Upper lobe of left lung (tissue), 6 donors: ENCODE data around the gene CPEB1. TPM values are rescaled to one million over a fixed set of nuclear protein-coding genes. Genes with fewer than 3 reads are reported as not detected.
A peak's percentile ranks its signal among the peaks of the same experiment; 100 is the strongest.

Experiments
- ATAC-seq, 2 donors: fragments of 200-7000 bp; cut with Tn5 transposase; one replicate each; pipeline ENCODE4 v1.9.1; 2022; ENCODE audit warnings: mild to moderate bottlenecking in 2 of 2, moderate library complexity in 2 of 2; ENCODE audit not compliant: low FRiP score in 2 of 2
- DNase-seq, 2 donors: peaks; one replicate each; pipeline ENCODE4 v3.0.0-alpha.2; 2019 to 2020
- H3K27ac ChIP-seq, 4 donors: fragments of 200-600 bp; sonication (generic); one replicate each; pipeline ENCODE4 v1.5.1; 2016 to 2019
- H3K27me3 ChIP-seq, 4 donors: fragments of 200-600 bp; sonication (generic); one replicate each; pipeline ENCODE4 v1.5.1; 2017 to 2019
- H3K36me3 ChIP-seq, 4 donors: fragments of 200-600 bp; sonication (generic); one replicate each; pipeline ENCODE4 v1.5.1; 2016 to 2019
- H3K4me1 ChIP-seq, 4 donors: fragments of 200-600 bp; sonication (generic); one replicate each; pipeline ENCODE4 v1.5.1; 2018 to 2019
- H3K4me3 ChIP-seq, 4 donors: fragments of 200-600 bp; sonication (generic); one replicate each; pipeline ENCODE4 v1.5.1; 2017 to 2019; ENCODE audit warnings: mild to moderate bottlenecking in 2 of 4, moderate library complexity in 1 of 4
- H3K9me3 ChIP-seq, 4 donors: fragments of 200-600 bp; sonication (generic); one replicate each; pipeline ENCODE4 v1.5.1; 2018 to 2019
- EP300 ChIP-seq, 4 donors: sonication (generic); formaldehyde crosslinking; IDR thresholded peaks; one replicate each; pipeline ENCODE4 v1.5.1; 2017; ENCODE audit warnings: antibody characterized with exemption in 4 of 4, control low read depth in 2 of 4
- POLR2A ChIP-seq, 4 donors: fragments of 450-650 bp; IDR thresholded peaks; one replicate each; pipeline ENCODE4 v1.5.1; 2016 to 2017; ENCODE audit warnings: antibody characterized with exemption in 4 of 4, mild to moderate bottlenecking in 2 of 4
- POLR2AphosphoS5 ChIP-seq, 2 donors: sonication (generic); formaldehyde crosslinking; IDR thresholded peaks; one replicate each; pipeline ENCODE4 v1.5.1; 2017; ENCODE audit warnings: antibody characterized with exemption in 2 of 2
- WGBS, 2 donors: methylation state at CpG; one replicate each; pipeline ENCODE4 v1.1.5; 2017 to 2018; 5-methylcytosine and 5-hydroxymethylcytosine counted together
- total RNA-seq, 6 donors: library from RNA; depleted of rRNA in 4 of 6; stranded (reverse); fragments of >200 nt in 4 of 6; gene quantifications; one replicate each; pipeline versions ENCODE4 v1.1.0 to v1.2.1, GENCODE V29; 2016 to 2021
- TF ChIP-seq, protein P1 (sequence below), 6 experiments: fragments of 450-650 bp in 4 of 6; fragments of 200-600 bp in 2 of 6; sonication (generic) in 2 of 6; IDR thresholded peaks; one replicate each; pipeline ENCODE4 v1.5.1; 2016 to 2019; ENCODE audit warnings: antibody characterized with exemption in 6 of 6
- donor health status: DM: no; HTN: no; CAD: no; lungs with moderate emphysema.
- donor health status: DM: no; HTN: yes; CAD: no; lungs with severe emphysema.

Gene CPEB1
- total RNA-seq, 6 donors from 2014 or later = 0.76 to 3.4 (median 1.7) TPM

DNA sequence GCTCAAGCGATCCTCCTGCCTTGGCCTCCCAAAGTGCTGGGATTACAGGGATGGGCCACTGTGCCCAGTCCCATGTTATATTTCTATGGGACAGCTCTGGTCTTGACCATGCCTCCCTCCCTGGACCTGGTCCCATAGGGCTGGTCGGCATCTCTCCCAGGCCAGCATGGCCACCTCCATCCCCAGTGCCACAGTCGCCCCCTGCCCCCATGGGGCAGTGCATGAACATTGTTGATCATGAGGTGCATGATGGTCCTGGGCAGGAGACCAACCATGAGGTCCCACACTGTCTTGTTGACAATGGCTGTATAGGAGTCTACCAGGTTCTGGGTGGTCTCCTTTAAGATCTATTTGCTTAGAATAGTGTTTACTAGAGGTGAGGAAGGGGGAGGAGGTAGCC lies 113.4 kb downstream of the CPEB1 start:
- Histone ChIP-seq H3K27me3 (no peaks in the 10 kb centered on the region), H3K4me3 (no peak overlapping the region), H3K27ac (no peak overlapping the region), H3K4me1 (peaks cover 12 to 28% (median 20%) of the 10 kb centered on the region in 4 donors), H3K36me3 (peaks cover 22 to 61% (median 41%) of the 10 kb centered on the region in 4 donors), H3K9me3 (no peaks in the 10 kb centered on the region)
- WGBS, 2 donors = 85 to 89% methylated on average over 3 of the region's 3 CpGs
- peak; percentile 2 to 28 for DNase-seq
- ATAC-seq = no peak
- TF ChIP-seq EP300 (IDR thresholded peaks at IDR 0.05) (no peak), POLR2AphosphoS5 (IDR thresholded peaks at IDR 0.05) (no peak), POLR2A (IDR thresholded peaks at IDR 0.05) (no peak)
- TF ChIP-seq, protein P1, sequence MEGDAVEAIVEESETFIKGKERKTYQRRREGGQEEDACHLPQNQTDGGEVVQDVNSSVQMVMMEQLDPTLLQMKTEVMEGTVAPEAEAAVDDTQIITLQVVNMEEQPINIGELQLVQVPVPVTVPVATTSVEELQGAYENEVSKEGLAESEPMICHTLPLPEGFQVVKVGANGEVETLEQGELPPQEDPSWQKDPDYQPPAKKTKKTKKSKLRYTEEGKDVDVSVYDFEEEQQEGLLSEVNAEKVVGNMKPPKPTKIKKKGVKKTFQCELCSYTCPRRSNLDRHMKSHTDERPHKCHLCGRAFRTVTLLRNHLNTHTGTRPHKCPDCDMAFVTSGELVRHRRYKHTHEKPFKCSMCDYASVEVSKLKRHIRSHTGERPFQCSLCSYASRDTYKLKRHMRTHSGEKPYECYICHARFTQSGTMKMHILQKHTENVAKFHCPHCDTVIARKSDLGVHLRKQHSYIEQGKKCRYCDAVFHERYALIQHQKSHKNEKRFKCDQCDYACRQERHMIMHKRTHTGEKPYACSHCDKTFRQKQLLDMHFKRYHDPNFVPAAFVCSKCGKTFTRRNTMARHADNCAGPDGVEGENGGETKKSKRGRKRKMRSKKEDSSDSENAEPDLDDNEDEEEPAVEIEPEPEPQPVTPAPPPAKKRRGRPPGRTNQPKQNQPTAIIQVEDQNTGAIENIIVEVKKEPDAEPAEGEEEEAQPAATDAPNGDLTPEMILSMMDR (IDR thresholded peaks at IDR 0.05) = no peak

DNA sequence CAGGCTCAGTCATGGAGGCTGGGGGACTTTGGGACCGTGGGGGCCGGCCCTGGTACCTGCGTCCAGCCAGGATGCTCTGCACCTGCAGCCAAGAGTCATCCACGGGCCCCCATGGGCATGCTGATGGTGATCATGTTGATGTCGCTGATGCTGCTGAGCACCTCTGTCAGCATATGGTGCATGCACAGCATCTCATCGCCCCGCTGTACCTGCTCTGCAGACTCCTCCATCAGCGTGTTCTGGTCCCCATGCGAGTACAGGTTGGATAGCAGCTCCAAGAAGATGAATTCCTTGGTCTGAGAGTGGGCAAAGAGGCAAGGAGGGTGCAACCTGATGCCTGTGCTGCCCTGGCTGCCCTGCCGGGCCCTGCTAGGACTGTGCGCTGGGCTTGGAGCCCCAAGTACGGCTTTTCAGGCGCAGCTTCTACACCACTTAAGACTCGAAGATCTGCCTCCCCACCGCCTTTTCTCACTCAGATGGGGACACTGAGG lies 114.1 kb downstream of the CPEB1 start:
- DNase-seq = peak; percentile 12 to 63
- Histone ChIP-seq H3K27ac (no peak overlapping the region), H3K27me3 (no peaks in the 10 kb centered on the region), H3K4me1 (peaks cover 6 to 21% (median 13%) of the 10 kb centered on the region in 4 donors), H3K4me3 (no peak overlapping the region), H3K9me3 (no peaks in the 10 kb centered on the region), H3K36me3 (peaks cover 20 to 53% (median 34%) of the 10 kb centered on the region in 4 donors)
- TF ChIP-seq POLR2AphosphoS5 (IDR thresholded peaks at IDR 0.05) = no peak
- TF ChIP-seq, protein P1 (IDR thresholded peaks at IDR 0.05) = no peak
- TF ChIP-seq EP300 (IDR thresholded peaks at IDR 0.05) = no peak
- TF ChIP-seq POLR2A (IDR thresholded peaks at IDR 0.05) = no peak
- peak in 1 of 2 donors; percentile 60 for ATAC-seq
- WGBS, 2 donors = 92 to 93% methylated on average over 11 to 15 of the region's 15 CpGs

DNA sequence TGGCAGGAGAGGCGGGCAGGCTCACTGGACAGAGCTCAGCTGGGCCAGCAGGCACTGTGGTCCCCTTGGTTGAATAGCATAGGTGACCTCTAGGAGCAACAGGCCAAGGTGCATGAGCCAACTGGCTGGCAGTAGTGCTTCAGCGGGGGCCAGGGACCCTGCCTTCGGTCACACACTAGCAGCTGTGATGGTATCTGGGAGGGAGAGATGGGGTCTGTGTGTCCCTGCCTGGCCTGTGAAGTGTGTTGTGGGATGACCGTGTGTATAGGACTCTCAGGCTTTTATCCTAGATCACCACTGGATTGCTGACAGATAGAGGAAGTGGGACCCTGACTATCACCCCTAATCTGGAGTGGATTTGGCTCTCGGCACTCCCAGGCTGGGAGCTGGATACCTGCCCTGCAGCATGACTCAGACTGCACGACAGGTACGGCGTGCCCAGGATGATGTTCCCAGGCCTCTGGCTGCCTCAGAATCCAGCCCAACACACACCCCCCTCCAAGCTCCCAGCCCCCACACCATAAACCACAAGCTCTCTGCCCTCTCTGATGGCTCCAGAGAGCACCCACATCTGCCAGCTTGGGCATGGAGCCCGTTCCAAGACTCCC lies 114.7 kb downstream of the CPEB1 start:
- H3K27me3 ChIP-seq = no peaks in the 10 kb centered on the region
- no peak overlapping the region for H3K27ac ChIP-seq
- TF ChIP-seq EP300 (IDR thresholded peaks at IDR 0.05) = no peak
- TF ChIP-seq, protein P1 (IDR thresholded peaks at IDR 0.05) = no peak
- TF ChIP-seq POLR2AphosphoS5 (IDR thresholded peaks at IDR 0.05) = no peak
- TF ChIP-seq POLR2A (IDR thresholded peaks at IDR 0.05) = no peak
- peak; percentile 20 to 21 for DNase-seq
- no peak for ATAC-seq
- H3K36me3 ChIP-seq = peaks cover 14 to 47% (median 28%) of the 10 kb centered on the region in 4 donors
- 83 to 89% methylated on average over 2 to 9 of the region's 9 CpGs for WGBS, 2 donors
- no peak overlapping the region for H3K4me3 ChIP-seq
- peaks cover under 1 to 15% (median 8%) of the 10 kb centered on the region in 4 donors for H3K4me1 ChIP-seq
- H3K9me3 ChIP-seq = no peaks in the 10 kb centered on the region

DNA sequence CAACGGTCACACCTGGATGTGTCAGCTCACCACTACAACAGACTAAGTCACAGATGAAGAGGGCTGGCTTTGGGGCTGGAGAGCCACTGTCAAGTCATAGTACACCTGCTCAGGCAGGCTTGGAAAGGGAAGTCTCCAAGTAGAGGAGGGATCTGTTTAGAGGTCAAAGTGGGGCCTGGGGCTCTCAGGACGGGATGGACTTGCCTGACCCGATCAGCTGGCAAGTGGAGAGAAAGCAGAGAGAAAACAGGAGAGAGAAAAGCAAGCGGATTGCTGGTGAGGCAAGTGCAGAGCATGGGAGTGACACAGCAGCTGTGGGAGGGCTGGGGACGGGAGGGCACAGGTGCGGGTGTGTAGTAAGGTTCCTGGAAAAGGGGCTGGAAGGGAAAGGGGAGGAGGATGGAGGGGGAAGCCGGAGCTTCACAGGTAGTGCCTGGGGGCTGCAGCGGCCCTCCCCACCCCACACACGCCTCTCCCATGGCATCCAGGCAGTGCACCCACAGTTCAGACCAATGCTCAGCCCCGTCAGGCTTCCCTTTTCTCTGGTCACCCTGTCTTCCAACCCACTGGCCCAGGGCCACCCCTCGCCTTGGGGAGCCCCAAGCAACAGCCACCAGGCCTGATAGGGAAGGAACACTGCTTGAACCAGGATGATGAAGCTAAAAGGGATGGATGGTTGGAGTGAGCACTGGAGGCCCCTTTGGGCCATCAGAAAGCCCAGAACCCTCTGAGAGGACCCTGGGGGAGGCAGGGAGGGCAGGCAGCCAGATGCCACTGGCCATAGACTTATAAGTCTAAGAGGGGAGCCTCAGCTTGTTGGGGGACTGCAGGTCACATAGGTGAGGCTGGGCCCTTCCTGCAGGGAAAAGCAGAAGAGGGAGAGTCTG lies 115.4 kb downstream of the CPEB1 start:
- TF ChIP-seq, protein P1 (IDR thresholded peaks at IDR 0.05) = no peak
- TF ChIP-seq EP300 (IDR thresholded peaks at IDR 0.05) (no peak), POLR2AphosphoS5 (IDR thresholded peaks at IDR 0.05) (no peak), POLR2A (IDR thresholded peaks at IDR 0.05) (no peak)
- no peaks in the 10 kb centered on the region for H3K9me3 ChIP-seq
- DNase-seq (peak in 1 of 2 donors; percentile 42), ATAC-seq (no peak)
- peaks cover 8 to 40% (median 21%) of the 10 kb centered on the region in 4 donors for H3K36me3 ChIP-seq
- peaks cover 0 to 10% (median 7%) of the 10 kb centered on the region in 4 donors for H3K4me1 ChIP-seq
- 85 to 91% methylated on average over 11 of the region's 11 CpGs for whole genome bisulfite sequencing, 2 donors
- no peak overlapping the region for H3K4me3 ChIP-seq
- H3K27me3 ChIP-seq = no peaks in the 10 kb centered on the region
- H3K27ac ChIP-seq = no peak overlapping the region
